ENCODE data around the gene IL22RA2. TPM values are rescaled to one million over a fixed set of nuclear protein-coding genes. Genes with fewer than 3 reads are reported as not detected.

Gene IL22RA2
- total RNA-seq, 1 experiment from 2014 or later: not detected

GRCh38 chr6:137105375-137105774 lies 68.1 kb downstream of the IL22RA2 start:
- H3K4me1 ChIP-seq (ENCODE audit: insufficient read depth, low read length): no peaks in the 10 kb centered on the region
- no peaks in the 10 kb centered on the region for H3K79me2 ChIP-seq (ENCODE audit: low read length)
- H3K9me3 ChIP-seq (ENCODE audit: low read length): no peaks in the 10 kb centered on the region
- no peaks in the 10 kb centered on the region for H3K27me3 ChIP-seq (ENCODE audit: low read length)
- TF ChIP-seq CTCF (conservative IDR thresholded peaks at IDR 0.05; ENCODE audit: low read depth, low read length) (no peak), EZH2phosphoT487 (IDR thresholded peaks at IDR 0.05; ENCODE audit: borderline replicate concordance, low read length) (no peak), EZH2 (IDR thresholded peaks at IDR 0.05; ENCODE audit: low read length, unreplicated experiment) (no peak)
- ChIA-PET CTCF (interaction anchor here (0.6 kb wide), 1 partner anchor 12 kb away, joined by 3 read pairs; no protein-coding TSS in a partner anchor), POLR2A (ENCODE audit: unreplicated experiment) (no interaction called here)
- no peak for ATAC-seq
- BruUV-seq (replicated peaks): no TSS peak
- no peak overlapping the region for H2AFZ ChIP-seq (ENCODE audit: low read length)
- H3K9me2 ChIP-seq (replicated peaks; ENCODE audit: low read length): no peaks in the 10 kb centered on the region
- no peaks in the 10 kb centered on the region for H4K20me1 ChIP-seq (ENCODE audit: low read length)
- no peak overlapping the region for H3K27ac ChIP-seq (ENCODE audit: low read length)
- no peak for DNase-seq
- no peak overlapping the region for H3K4me3 ChIP-seq (ENCODE audit: low read length)
- H3F3A ChIP-seq (ENCODE audit: low read length, unreplicated experiment): no peaks in the 10 kb centered on the region
- H3K36me3 ChIP-seq (ENCODE audit: low read depth, low read length): no peaks in the 10 kb centered on the region
- no peak overlapping the region for H3K9ac ChIP-seq (ENCODE audit: low read length)
- intact Hi-C loops (cut with micrococcal nuclease): no loop called here
- H3K4me2 ChIP-seq (ENCODE audit: low read length): no peak overlapping the region

DNA sequence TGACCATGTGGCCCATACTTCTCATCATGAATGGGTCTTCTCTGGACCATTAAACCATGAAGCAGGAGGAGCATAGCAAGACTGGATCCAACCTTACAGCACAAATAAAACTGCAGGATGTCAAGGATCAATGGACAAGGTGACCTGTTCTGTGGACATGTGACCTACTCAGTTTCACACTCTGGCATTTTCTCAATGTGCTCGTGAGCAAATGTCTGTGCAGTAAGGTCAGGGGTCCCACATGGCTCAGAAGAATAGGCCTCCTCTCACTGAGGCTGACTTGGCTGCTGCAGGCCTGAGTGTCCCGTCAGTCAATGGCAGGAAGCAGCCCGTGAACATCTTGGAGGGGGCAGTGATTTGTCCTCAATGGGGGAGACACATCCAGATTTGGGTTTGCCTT lies 68.5 kb downstream of the IL22RA2 start:
- no peaks in the 10 kb centered on the region for H3K27me3 ChIP-seq (ENCODE audit: low read length)
- CTCF ChIA-PET: interaction anchor here (0.6 kb wide), 1 partner anchor 12 kb away, joined by 3 read pairs; no protein-coding TSS in a partner anchor
- TF ChIP-seq EZH2phosphoT487 (IDR thresholded peaks at IDR 0.05; ENCODE audit: borderline replicate concordance, low read length) (no peak), CTCF (conservative IDR thresholded peaks at IDR 0.05; ENCODE audit: low read depth, low read length) (no peak), EZH2 (IDR thresholded peaks at IDR 0.05; ENCODE audit: low read length, unreplicated experiment) (no peak)
- no peaks in the 10 kb centered on the region for H3K9me2 ChIP-seq (replicated peaks; ENCODE audit: low read length)
- intact Hi-C loops (cut with micrococcal nuclease): no loop called here
- no peak overlapping the region for H2AFZ ChIP-seq (ENCODE audit: low read length)
- no peak overlapping the region for H3K9ac ChIP-seq (ENCODE audit: low read length)
- no peaks in the 10 kb centered on the region for H3K79me2 ChIP-seq (ENCODE audit: low read length)
- no peaks in the 10 kb centered on the region for H3K4me1 ChIP-seq (ENCODE audit: insufficient read depth, low read length)
- no peak for ATAC-seq
- H3K4me2 ChIP-seq (ENCODE audit: low read length): no peak overlapping the region
- H3K27ac ChIP-seq (ENCODE audit: low read length): no peak overlapping the region
- no peaks in the 10 kb centered on the region for H3K9me3 ChIP-seq (ENCODE audit: low read length)
- no peaks in the 10 kb centered on the region for H3K36me3 ChIP-seq (ENCODE audit: low read depth, low read length)
- H4K20me1 ChIP-seq (ENCODE audit: low read length): no peaks in the 10 kb centered on the region
- DNase-seq: no peak
- POLR2A ChIA-PET (ENCODE audit: unreplicated experiment): no interaction called here
- H3K4me3 ChIP-seq (ENCODE audit: low read length): no peak overlapping the region
- no peaks in the 10 kb centered on the region for H3F3A ChIP-seq (ENCODE audit: low read length, unreplicated experiment)
- no TSS peak for BruUV-seq (replicated peaks)

DNA sequence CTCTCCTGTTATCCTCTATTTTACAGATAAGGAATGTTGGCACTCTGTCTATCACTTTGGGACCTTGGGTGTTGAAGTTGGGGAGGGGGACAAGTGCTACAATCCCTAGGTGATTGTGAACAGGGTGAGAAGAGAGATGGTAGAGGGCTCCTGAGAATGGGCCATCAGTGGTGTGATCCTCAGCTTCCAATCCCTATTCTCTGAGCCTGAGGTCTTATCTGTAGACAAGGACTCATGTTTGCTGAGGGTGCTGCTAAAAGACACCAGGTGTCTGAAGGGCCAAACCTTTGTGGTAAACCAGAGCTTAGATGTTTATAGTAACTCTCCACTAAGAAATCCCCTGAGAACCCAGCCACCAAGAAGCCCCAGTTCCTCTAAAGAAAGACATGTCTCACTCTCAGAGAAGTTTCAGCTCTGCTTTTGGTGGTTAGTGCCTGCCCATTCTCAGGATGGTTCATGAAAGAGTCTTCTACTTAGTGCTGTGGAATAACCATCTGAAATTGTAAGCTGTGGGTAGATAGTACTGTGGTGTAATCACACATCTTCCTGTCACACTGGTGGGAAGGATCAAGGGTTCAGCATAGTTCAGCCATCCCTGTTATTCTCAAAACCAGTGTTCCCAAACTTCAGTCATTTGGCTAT lies 70.5 kb downstream of the IL22RA2 start:
- BruUV-seq (replicated peaks): no TSS peak

More for the DNA sequence above, 70.5 kb downstream of the IL22RA2 start:
- DNase-seq (no peak), ATAC-seq (no peak)
- H2AFZ ChIP-seq (ENCODE audit: low read length): no peak overlapping the region
- no peaks in the 10 kb centered on the region for H3K36me3 ChIP-seq (ENCODE audit: low read depth, low read length)
- H3K79me2 ChIP-seq (ENCODE audit: low read length): no peaks in the 10 kb centered on the region
- H3K4me2 ChIP-seq (ENCODE audit: low read length): no peak overlapping the region
- no peaks in the 10 kb centered on the region for H3K4me1 ChIP-seq (ENCODE audit: insufficient read depth, low read length)
- no peaks in the 10 kb centered on the region for H3K9me3 ChIP-seq (ENCODE audit: low read length)
- H3F3A ChIP-seq (ENCODE audit: low read length, unreplicated experiment): no peaks in the 10 kb centered on the region
- H4K20me1 ChIP-seq (ENCODE audit: low read length): no peaks in the 10 kb centered on the region
- H3K9ac ChIP-seq (ENCODE audit: low read length): no peak overlapping the region
- H3K9me2 ChIP-seq (replicated peaks; ENCODE audit: low read length): no peaks in the 10 kb centered on the region
- POLR2A ChIA-PET (ENCODE audit: unreplicated experiment): no interaction called here
- TF ChIP-seq EZH2 (IDR thresholded peaks at IDR 0.05; ENCODE audit: low read length, unreplicated experiment) (no peak), CTCF (conservative IDR thresholded peaks at IDR 0.05; ENCODE audit: low read depth, low read length) (no peak), EZH2phosphoT487 (IDR thresholded peaks at IDR 0.05; ENCODE audit: borderline replicate concordance, low read length) (no peak)
- CTCF ChIA-PET: no interaction called here
- H3K27ac ChIP-seq (ENCODE audit: low read length): no peak overlapping the region
- no peaks in the 10 kb centered on the region for H3K27me3 ChIP-seq (ENCODE audit: low read length)
- intact Hi-C loops (cut with micrococcal nuclease): no loop called here
- H3K4me3 ChIP-seq (ENCODE audit: low read length): no peak overlapping the region
